Stimulated activated CD4-positive, alpha-beta T cell treated with anti-CD3 and anti-CD28 coated beads, Interleukin-12 subunit alpha, Interleukin-12 subunit beta, amount 100 ng/mL, for 4 hours (primary cell): ENCODE measurements around the gene VPS29.
"Not testable (repeated sequence)": the region's sequence is repeated elsewhere in the genome, so short reads cannot be mapped to it uniquely, and the experiment has no call there.

ENCODE experiments used
- DNase-seq: peaks from one replicate; pipeline ENCODE4 v3.0.0-alpha.2; 2020

The VPS29 gene

GRCh38 chr12:110520876-110521712, 19.2 kb upstream of the VPS29 start:
- DNase-seq = not testable (repeated sequence)

- not testable (repeated sequence) for DNase-seq
Measured at GRCh38 chr12:110518014-110518413, 16.1 kb upstream of the VPS29 start.

GRCh38 chr12:110516995-110517394, 15.1 kb upstream of the VPS29 start:
- DNase-seq = no peak

GRCh38 chr12:110514363-110514762, 12.5 kb upstream of the VPS29 start:
- DNase-seq = no peak

- DNase-seq = no peak
Measured at GRCh38 chr12:110513842-110514241, 11.9 kb upstream of the VPS29 start.

GRCh38 chr12:110508071-110508586, 6.2 kb upstream of the VPS29 start:
- DNase-seq = no peak

GRCh38 chr12:110505332-110505731, 3.4 kb upstream of the VPS29 start:
- DNase-seq = no peak

GRCh38 chr12:110503432-110503831, 1.5 kb upstream of the VPS29 start:
- DNase-seq = no peak

GRCh38 chr12:110501399-110501751, 536 bp downstream of the VPS29 start:
- DNase-seq = peak; percentile 5

- no peak for DNase-seq
Measured at GRCh38 chr12:110498984-110499706, 2.8 kb downstream of the VPS29 start.

- DNase-seq = no peak
Measured at GRCh38 chr12:110475426-110475825, 26.5 kb downstream of the VPS29 start.

- peak; percentile 89 for DNase-seq
Measured at GRCh38 chr12:110468214-110469048, 33.5 kb downstream of the VPS29 start, which contains the start of the genes FAM216A and GPN3. FAM216A (plus strand) TSS chr12:110468845; CDS start chr12:110468876, 31 bp downstream. GPN3 (minus strand) TSS chr12:110468257; CDS start chr12:110468203, 54 bp downstream.

GRCh38 chr12:110467847-110468213, 34.1 kb downstream of the VPS29 start:
- DNase-seq = no peak

GRCh38 chr12:110466791-110467190, 35.1 kb downstream of the VPS29 start:
- no peak for DNase-seq

GRCh38 chr12:110465765-110466164, 36.1 kb downstream of the VPS29 start:
- DNase-seq = not testable (repeated sequence)

- no peak for DNase-seq
Measured at GRCh38 chr12:110465024-110465423, 36.9 kb downstream of the VPS29 start.

GRCh38 chr12:110461189-110461588, 40.7 kb downstream of the VPS29 start:
- DNase-seq = not testable (repeated sequence)

- DNase-seq = no peak
Measured at GRCh38 chr12:110458756-110459155, 43.2 kb downstream of the VPS29 start.

- DNase-seq = no peak
Measured at GRCh38 chr12:110453569-110454296, 48.2 kb downstream of the VPS29 start.

GRCh38 chr12:110451263-110451662, 50.6 kb downstream of the VPS29 start:
- DNase-seq = no peak

GRCh38 chr12:110449799-110450497, 52.0 kb downstream of the VPS29 start, which contains the start of gene ARPC3:
ARPC3 (minus strand) TSS chr12:110450337; CDS start chr12:110450260, 77 bp downstream.
- peak; percentile 93 for DNase-seq
